Progenitor cell of endocrine pancreas (in vitro differentiated cells): ENCODE measurements around the gene GNG4. TPM values are rescaled to one million over a fixed set of nuclear protein-coding genes. Genes with fewer than 3 reads are reported as not detected.
A peak's percentile ranks its signal among the peaks of the same experiment; 100 is the strongest.

Source experiments
- DNase-seq: peaks from one replicate; pipeline ENCODE4 v3.0.0; 2021; ENCODE audit warnings: low spot score; ENCODE audit not compliant: unreplicated experiment
- H3K27ac Mint-ChIP-seq: 2 replicates; pipeline ENCODE4 v1.8.0; 2021; ENCODE audit warnings: mild to moderate bottlenecking, moderate library complexity, mixed read lengths
- H3K27me3 Mint-ChIP-seq: 2 replicates; pipeline ENCODE4 v1.8.0; 2021; ENCODE audit warnings: mixed read lengths
- H3K36me3 Mint-ChIP-seq: 2 replicates; pipeline ENCODE4 v1.8.0; 2022; ENCODE audit warnings: mixed read lengths; ENCODE audit not compliant: insufficient read depth
- H3K4me1 Mint-ChIP-seq: 2 replicates; pipeline ENCODE4 v1.8.0; 2021; ENCODE audit warnings: low read depth, mixed read lengths
- H3K4me3 Mint-ChIP-seq: 2 replicates; pipeline ENCODE4 v1.8.0; 2021; ENCODE audit warnings: low read depth, mild to moderate bottlenecking, moderate library complexity, mixed read lengths
- H3K9me3 Mint-ChIP-seq: 2 replicates; pipeline ENCODE4 v1.8.0; 2021; ENCODE audit warnings: low read depth, mixed read lengths
- total RNA-seq: library from RNA; stranded (reverse); gene quantifications from 2 replicates; pipeline ENCODE4 v1.2.1, GENCODE V29; 2021
- TF ChIP-seq, protein P1 (sequence below): fragments of 200-600 bp; sonication (generic); IDR thresholded peaks from one replicate; pipeline ENCODE4 v1.5.0; 2021; ENCODE audit warnings: antibody characterized with exemption, mild to moderate bottlenecking; ENCODE audit not compliant: unreplicated experiment

The GNG4 gene
- total RNA-seq, 1 donor from 2014 or later: 26.7 TPM

DNA sequence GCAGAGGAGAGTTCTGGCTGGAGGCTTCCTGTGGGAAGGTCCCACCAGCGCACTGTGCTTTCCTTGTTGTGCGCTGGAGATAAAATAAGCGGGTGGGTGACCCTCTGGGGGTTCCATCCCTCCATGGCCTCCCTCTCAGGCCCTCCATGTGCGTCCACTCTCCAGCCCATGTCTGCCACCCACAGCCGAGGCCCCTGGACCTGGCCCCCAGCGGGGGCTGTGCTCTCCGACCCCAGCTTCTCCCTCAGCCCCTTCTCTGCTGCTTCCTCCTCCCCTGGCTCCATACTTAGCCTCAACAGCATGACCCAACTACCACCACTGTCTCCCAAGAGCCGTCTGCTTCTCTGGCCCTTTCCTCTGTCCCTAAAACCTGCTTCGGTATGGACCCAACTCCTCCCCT, 61.4 kb downstream of the GNG4 start:
- TF ChIP-seq, protein P1, sequence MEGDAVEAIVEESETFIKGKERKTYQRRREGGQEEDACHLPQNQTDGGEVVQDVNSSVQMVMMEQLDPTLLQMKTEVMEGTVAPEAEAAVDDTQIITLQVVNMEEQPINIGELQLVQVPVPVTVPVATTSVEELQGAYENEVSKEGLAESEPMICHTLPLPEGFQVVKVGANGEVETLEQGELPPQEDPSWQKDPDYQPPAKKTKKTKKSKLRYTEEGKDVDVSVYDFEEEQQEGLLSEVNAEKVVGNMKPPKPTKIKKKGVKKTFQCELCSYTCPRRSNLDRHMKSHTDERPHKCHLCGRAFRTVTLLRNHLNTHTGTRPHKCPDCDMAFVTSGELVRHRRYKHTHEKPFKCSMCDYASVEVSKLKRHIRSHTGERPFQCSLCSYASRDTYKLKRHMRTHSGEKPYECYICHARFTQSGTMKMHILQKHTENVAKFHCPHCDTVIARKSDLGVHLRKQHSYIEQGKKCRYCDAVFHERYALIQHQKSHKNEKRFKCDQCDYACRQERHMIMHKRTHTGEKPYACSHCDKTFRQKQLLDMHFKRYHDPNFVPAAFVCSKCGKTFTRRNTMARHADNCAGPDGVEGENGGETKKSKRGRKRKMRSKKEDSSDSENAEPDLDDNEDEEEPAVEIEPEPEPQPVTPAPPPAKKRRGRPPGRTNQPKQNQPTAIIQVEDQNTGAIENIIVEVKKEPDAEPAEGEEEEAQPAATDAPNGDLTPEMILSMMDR: no peak
- no peaks in the 10 kb centered on the region for H3K27me3 Mint-ChIP-seq
- no peak overlapping the region for H3K4me3 Mint-ChIP-seq
- peaks cover 8% of the 10 kb centered on the region for H3K9me3 Mint-ChIP-seq
- DNase-seq: no peak
- no peak overlapping the region for H3K27ac Mint-ChIP-seq
- H3K36me3 Mint-ChIP-seq: peaks cover 19% of the 10 kb centered on the region
- H3K4me1 Mint-ChIP-seq: peaks cover 5% of the 10 kb centered on the region

DNA sequence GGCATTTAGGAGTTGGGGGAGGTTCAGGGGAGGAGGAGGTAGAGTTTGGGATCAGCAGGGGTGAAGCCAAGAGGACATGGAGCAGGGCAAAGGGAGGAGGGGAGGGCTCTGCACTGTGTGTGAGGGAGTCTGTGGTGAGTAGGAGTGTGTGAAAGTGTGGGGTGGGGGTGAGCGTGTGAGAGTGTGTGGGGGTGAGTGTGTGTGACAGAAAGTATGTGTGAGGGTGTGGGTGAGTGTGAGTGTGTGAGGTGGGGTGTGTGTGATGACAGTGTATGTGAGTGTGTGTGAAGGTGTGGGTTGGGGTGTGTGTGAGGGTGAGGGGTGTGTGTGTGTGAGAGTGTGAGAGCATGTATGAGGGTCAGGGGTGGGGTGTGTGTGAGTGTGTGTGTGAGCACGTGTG, 62.6 kb downstream of the GNG4 start:
- Mint-ChIP-seq H3K36me3 (peaks cover 19% of the 10 kb centered on the region), H3K27me3 (no peaks in the 10 kb centered on the region), H3K4me1 (no peaks in the 10 kb centered on the region), H3K9me3 (peaks cover 8% of the 10 kb centered on the region), H3K27ac (no peak overlapping the region), H3K4me3 (no peak overlapping the region)
- TF ChIP-seq, protein P1: no peak
- no peak for DNase-seq

DNA sequence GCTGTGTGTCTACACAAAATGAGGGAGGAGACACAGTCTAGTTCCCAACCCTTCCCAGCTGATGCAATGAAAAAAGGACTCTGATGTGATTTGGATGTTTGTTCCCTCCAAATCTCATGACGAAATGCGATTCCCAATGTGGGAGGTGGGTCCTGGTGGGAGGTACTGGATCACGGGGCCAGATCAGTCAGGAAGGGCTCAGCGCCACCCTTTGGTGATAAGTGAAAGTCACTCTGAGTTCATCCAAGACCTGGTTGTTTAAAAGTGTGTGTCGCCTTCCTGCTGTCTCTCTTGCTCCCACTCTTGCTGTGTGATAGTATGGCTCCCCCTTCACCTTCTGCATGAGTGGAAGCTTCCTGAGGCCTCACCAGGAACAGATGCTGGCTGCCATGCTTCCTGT, 63.2 kb downstream of the GNG4 start:
- no peak for DNase-seq
- Mint-ChIP-seq H3K9me3 (peaks cover 8% of the 10 kb centered on the region), H3K27ac (no peak overlapping the region), H3K27me3 (no peaks in the 10 kb centered on the region), H3K4me1 (no peaks in the 10 kb centered on the region), H3K4me3 (no peak overlapping the region), H3K36me3 (peaks cover 24% of the 10 kb centered on the region)
- TF ChIP-seq, protein P1: no peak

DNA sequence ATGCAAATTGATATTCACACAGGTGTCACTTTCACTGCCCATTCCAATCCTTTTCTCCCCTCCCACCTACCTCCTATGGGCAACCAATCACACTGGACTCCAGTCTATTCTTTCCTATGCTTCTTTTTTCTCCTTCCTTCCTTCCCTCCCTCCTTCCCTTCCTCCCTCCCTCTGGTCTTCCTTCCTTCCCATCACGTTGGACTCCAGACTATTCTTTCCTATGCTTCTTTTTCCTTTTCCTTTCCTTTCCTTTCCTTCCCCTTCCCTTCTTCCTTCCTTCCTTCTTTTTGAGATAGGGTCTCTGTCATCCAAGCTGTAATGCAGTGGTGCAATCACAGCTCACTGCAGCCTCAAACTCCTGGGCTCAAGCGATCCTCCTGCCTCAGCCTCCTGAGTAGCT, 64.6 kb downstream of the GNG4 start:
- no peaks in the 10 kb centered on the region for H3K4me1 Mint-ChIP-seq
- no peaks in the 10 kb centered on the region for H3K27me3 Mint-ChIP-seq
- no peak for DNase-seq
- H3K27ac Mint-ChIP-seq: peak overlapping the region; percentile 61
- TF ChIP-seq, protein P1: no peak
- H3K9me3 Mint-ChIP-seq: peaks cover 11% of the 10 kb centered on the region
- H3K4me3 Mint-ChIP-seq: no peak overlapping the region
- peaks cover 26% of the 10 kb centered on the region for H3K36me3 Mint-ChIP-seq

DNA sequence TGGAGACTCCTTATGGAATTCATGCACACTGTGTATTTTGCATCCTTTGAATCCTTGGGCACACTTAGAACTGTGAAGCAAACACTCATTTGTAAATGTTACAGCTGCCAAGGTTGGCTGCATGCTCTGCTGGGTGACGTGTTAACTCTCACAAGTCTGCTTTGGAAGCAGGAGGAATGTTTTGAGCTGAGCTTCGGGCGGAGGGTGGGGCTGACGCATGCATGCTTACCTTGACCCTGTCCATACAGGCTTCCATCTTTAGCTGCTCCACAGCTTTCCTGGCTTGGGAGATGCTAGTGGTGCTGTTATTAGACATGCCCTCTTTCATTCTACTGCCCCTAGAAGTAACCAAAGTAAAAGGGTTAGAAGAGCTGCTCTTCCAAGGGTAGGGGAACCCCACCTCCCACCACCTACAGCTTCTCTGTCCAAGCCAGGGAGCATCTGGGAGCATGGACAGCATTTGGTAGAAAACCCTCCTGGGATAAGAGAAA, 66.0 kb downstream of the GNG4 start:
- Mint-ChIP-seq H3K9me3 (peaks cover 6% of the 10 kb centered on the region), H3K4me3 (no peak overlapping the region), H3K27me3 (no peaks in the 10 kb centered on the region), H3K36me3 (peaks cover 17% of the 10 kb centered on the region), H3K27ac (no peak overlapping the region), H3K4me1 (no peaks in the 10 kb centered on the region)
- no peak for DNase-seq
- TF ChIP-seq, protein P1: peak; percentile 24
